ENCODE measurements around the gene INTU.

Gene INTU

DNA sequence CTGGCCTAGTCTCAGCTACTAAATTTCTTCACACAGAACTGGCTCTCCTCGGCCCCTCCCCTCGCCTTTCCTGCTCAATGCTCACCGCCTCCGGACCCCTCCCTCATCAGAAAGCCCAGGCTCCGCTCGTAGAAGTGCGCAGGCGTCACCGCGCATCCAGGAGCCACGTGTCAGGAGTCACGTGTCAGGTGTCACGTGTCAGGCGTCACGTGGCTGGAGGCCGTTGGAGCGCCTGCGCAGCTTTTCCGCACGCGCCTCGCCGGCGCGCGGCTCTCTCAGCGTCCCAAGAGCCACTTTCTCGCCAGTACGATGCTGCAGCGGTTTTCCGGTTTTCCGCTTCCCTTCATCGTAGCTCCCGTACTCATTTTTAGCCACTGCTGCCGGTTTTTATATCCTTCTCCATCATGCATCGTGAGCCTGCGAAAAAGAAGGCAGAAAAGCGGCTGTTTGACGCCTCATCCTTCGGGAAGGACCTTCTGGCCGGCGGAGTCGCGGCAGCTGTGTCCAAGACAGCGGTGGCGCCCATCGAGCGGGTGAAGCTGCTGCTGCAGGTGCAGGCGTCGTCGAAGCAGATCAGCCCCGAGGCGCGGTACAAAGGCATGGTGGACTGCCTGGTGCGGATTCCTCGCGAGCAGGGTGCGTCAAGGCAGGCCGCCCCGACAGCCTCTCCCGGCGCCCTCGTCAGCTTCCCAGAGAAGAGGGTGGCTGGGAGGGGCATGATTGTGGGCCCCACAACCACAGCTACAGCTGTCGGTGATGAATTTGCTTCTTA is 97.6 kb downstream of the INTU start, which contains the start of gene SLC25A31:
SLC25A31 (plus strand) TSS at position 259 of the 772 bp plus-strand sequence; CDS start at position 405, 146 bp downstream.
- Histone ChIP-seq H3K4me2 (no peak within 1 kb of the TSS), H3K27me3 (no peaks in the 10 kb centered on the region), H3K36me3 (no peaks in the 10 kb centered on the region), H3K27ac (no peak within 1 kb of the TSS), H3K9ac (no peak within 1 kb of the TSS), H3K9me3 (replicated peaks in 1 of 11) (peaks cover 0 to 10% (median 5%) of the 10 kb centered on the region in 11 experiments; a peak in 8 of 22 replicates), H3K4me3 (no peak within 1 kb of the TSS), H4K20me1 (no peaks in the 10 kb centered on the region), H3K4me1 (no peaks in the 10 kb centered on the region)
- TF ChIP-seq Cebpa-rat (IDR thresholded peaks at IDR 0.05) = no peak

DNA sequence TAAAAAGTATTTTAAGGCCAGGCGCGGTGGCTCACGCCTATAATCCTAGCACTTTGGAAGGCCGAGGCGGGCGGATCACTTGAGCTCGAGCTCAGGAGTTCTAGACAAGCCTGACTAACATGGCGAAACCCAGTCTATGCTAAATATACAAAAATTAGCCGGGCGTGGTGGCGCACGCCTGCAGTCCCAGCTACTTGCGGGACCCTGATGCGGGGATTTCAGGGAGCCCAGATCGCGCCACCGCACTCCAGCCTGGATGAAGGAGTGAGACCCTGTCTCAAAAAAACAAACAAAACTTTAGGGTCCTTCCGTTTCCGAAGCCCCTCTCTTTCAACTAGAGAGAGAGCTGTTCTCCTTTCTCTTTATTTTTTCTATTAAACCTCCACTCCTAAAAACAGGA is 98.6 kb downstream of the INTU start:
- TF ChIP-seq Cebpa-rat (IDR thresholded peaks at IDR 0.05) = no peak
- no peak overlapping the region for H3K4me3 ChIP-seq
- H3K4me1 ChIP-seq = no peaks in the 10 kb centered on the region
- peaks cover 0 to 10% (median 5%) of the 10 kb centered on the region in 11 experiments; a peak in 8 of 22 replicates for H3K9me3 ChIP-seq (replicated peaks in 1 of 11)
- H4K20me1 ChIP-seq = no peaks in the 10 kb centered on the region
- no peak overlapping the region for H3K4me2 ChIP-seq
- no peak overlapping the region for H3K9ac ChIP-seq
- no peaks in the 10 kb centered on the region for H3K27me3 ChIP-seq
- no peaks in the 10 kb centered on the region for H3K36me3 ChIP-seq
- no peak overlapping the region for H3K27ac ChIP-seq

DNA sequence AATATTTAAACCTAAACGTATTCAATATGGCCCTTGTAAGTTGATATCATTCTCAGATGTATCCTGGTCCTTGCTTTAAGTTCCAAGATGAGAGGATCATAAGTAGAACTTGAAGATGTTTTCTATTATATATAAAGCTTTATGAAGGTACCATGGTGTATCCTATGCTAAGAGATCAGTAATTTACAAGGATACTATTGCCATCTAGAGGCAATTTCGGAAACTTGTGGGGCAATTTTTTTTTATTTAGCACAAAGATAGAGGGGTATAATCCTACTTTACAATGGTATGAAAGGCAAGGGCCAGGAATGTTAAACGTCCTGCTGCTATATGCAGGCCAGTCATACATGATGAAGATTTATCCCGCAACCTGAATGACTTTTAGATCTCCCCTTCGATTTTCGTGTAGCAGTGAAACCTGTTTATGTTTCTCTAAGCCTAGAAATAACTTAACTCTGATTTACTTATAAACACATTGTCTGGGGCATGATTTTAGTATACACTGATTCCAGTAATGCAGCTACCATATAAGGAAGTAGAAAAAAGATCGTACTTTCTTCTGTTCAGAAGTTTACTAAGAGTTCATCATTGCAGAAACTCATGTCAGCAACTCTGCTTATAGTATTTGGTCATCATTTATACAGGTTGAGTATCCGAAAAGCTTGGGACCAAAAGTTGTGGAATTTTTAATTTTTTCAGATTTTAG is 100.0 kb downstream of the INTU start:
- TF ChIP-seq Cebpa-rat (IDR thresholded peaks at IDR 0.05) = no peak
- no peak overlapping the region for H3K4me3 ChIP-seq
- H3K9me3 ChIP-seq (replicated peaks in 1 of 11) = peaks cover 0 to 10% (median 5%) of the 10 kb centered on the region in 11 experiments; a peak in 8 of 22 replicates
- no peaks in the 10 kb centered on the region for H3K27me3 ChIP-seq
- no peaks in the 10 kb centered on the region for H4K20me1 ChIP-seq
- no peak overlapping the region for H3K4me2 ChIP-seq
- H3K4me1 ChIP-seq = no peaks in the 10 kb centered on the region
- no peak overlapping the region for H3K9ac ChIP-seq
- H3K27ac ChIP-seq = no peak overlapping the region
- no peaks in the 10 kb centered on the region for H3K36me3 ChIP-seq

DNA sequence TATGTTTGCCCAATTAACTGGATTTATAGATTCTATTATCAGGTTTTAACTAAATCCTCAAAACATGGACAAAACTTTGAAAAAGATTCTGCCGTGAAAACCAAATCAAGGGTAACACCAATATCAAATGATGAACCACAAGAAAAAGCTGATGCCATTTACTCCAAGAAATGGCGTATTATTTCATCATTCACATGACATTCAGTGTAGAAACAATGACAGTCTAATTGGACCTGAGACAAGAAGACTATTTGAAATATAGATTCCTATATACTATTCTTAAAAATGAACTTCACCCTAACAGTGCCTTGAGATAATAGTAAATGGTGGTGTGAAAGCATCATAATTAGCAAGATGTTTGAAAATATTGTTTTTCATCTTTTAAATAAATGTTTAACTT is 102.2 kb downstream of the INTU start:
- Histone ChIP-seq H3K27me3 (no peaks in the 10 kb centered on the region), H3K9me3 (replicated peaks in 1 of 11) (peaks cover 0 to 8% (median 5%) of the 10 kb centered on the region in 11 experiments; a peak in 8 of 22 replicates), H3K9ac (no peak overlapping the region), H4K20me1 (no peaks in the 10 kb centered on the region), H3K27ac (no peak overlapping the region), H3K4me1 (no peaks in the 10 kb centered on the region), H3K36me3 (no peaks in the 10 kb centered on the region), H3K4me3 (no peak overlapping the region), H3K4me2 (no peak overlapping the region)
- TF ChIP-seq Cebpa-rat (IDR thresholded peaks at IDR 0.05) = no peak

DNA sequence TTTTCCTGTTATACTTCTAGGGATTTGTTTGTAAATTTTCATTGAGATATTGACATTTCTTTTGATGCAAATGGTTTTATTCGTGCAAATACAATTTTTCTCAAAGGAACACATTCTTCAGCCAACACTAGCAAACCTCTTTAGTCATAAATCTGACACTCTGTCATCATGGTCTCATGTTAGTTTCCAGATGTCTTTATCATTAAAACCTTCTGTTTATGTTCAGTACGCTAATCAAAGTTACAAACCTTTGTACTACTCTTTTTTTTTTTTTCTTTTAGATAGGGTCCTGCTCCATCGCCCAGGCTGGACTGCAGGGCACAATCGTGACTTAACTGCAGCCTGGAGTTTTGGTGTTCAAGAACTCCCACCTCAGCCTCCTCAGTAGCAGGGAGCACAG is 104.5 kb downstream of the INTU start:
- Histone ChIP-seq H3K27ac (no peak overlapping the region), H4K20me1 (no peaks in the 10 kb centered on the region), H3K4me2 (no peak overlapping the region), H3K4me1 (no peaks in the 10 kb centered on the region), H3K9ac (no peak overlapping the region), H3K9me3 (replicated peaks in 1 of 11) (peaks cover 0 to 20% (median 8%) of the 10 kb centered on the region in 11 experiments; a peak in 15 of 22 replicates), H3K27me3 (no peaks in the 10 kb centered on the region), H3K36me3 (no peaks in the 10 kb centered on the region), H3K4me3 (no peak overlapping the region)
- no peak for TF ChIP-seq Cebpa-rat (IDR thresholded peaks at IDR 0.05)

DNA sequence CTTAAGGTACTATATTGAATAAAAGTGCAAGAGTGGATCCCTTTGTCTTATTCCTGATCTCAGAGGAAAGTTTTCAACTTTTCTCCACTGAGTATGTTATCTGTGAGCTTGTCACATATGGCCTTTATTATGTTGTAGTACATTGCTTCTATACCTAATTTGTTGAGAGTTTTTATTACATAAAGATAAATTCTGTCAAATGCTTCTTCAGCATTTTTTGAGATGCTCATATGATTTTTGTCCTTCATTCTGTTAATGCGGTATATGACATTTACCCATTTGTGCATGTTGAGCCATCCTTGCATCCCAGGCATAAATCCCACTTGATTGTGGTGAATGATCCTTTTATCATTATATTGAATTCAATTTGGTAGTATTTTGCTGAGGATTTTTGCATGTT is 108.5 kb downstream of the INTU start:
- Histone ChIP-seq H3K9ac (no peak overlapping the region), H3K4me1 (no peaks in the 10 kb centered on the region), H4K20me1 (no peaks in the 10 kb centered on the region)

DNA sequence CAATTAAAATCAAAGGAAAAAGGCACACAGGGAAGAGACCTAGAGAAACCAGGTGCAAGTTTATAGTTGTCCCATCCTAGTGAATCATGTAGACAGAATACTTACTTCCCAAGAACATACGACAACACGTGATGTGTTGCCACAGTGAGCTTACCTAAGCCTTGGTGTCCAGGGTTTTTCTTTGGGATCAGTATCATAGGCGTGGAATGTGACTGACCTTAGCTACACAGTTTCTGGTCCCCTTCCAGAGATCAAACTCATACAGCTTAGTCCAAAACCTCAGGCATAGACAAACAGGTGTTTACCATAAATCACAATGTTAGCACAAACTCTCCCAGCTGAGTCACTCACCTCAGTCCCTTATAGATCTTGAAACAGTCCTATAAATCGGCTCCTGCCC is 115.1 kb downstream of the INTU start:
- Histone ChIP-seq H3K4me3 (no peak overlapping the region), H3K36me3 (no peaks in the 10 kb centered on the region), H3K9me3 (replicated peaks in 1 of 11) (peaks cover 25 to 38% (median 31%) of the 10 kb centered on the region in 11 experiments), H4K20me1 (no peaks in the 10 kb centered on the region), H3K9ac (no peak overlapping the region), H3K27ac (no peak overlapping the region), H3K27me3 (no peaks in the 10 kb centered on the region), H3K4me2 (no peak overlapping the region), H3K4me1 (no peaks in the 10 kb centered on the region)
- TF ChIP-seq Cebpa-rat (IDR thresholded peaks at IDR 0.05) = no peak

More for the DNA sequence above, 108.5 kb downstream of the INTU start:
- Histone ChIP-seq H3K4me2 (no peak overlapping the region), H3K9me3 (replicated peaks in 1 of 11) (peaks cover 0 to 29% (median 10%) of the 10 kb centered on the region in 11 experiments; a peak in 15 of 22 replicates), H3K27ac (no peak overlapping the region), H3K4me3 (no peak overlapping the region), H3K36me3 (no peaks in the 10 kb centered on the region), H3K27me3 (no peaks in the 10 kb centered on the region)
- TF ChIP-seq Cebpa-rat (IDR thresholded peaks at IDR 0.05) = no peak

DNA sequence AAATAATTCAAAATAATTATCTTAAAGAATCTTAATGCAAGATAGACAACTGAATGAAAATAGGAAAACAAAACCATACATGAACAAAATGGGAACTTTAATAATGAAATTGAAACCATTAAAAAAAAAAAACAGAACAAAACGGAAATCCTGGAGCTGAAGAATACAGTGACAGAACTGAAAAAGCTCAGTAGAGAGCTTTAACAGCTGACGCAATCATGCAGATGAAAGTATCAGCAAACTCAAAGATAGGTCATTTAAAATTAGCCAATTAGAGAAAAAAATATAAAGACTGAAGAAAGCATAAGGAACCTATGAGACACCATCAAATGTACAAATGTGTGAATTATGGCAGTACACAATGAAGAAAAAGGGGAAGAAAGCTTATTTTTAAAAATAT is 116.2 kb downstream of the INTU start:
- no peaks in the 10 kb centered on the region for H3K36me3 ChIP-seq
- no peaks in the 10 kb centered on the region for H3K4me1 ChIP-seq
- peaks cover 25 to 34% (median 31%) of the 10 kb centered on the region in 11 experiments for H3K9me3 ChIP-seq (replicated peaks in 1 of 11)
- H4K20me1 ChIP-seq = no peaks in the 10 kb centered on the region
- no peak overlapping the region for H3K4me2 ChIP-seq
- no peak overlapping the region for H3K27ac ChIP-seq
- TF ChIP-seq Cebpa-rat (IDR thresholded peaks at IDR 0.05) = no peak
- no peaks in the 10 kb centered on the region for H3K27me3 ChIP-seq
- no peak overlapping the region for H3K9ac ChIP-seq
- no peak overlapping the region for H3K4me3 ChIP-seq

DNA sequence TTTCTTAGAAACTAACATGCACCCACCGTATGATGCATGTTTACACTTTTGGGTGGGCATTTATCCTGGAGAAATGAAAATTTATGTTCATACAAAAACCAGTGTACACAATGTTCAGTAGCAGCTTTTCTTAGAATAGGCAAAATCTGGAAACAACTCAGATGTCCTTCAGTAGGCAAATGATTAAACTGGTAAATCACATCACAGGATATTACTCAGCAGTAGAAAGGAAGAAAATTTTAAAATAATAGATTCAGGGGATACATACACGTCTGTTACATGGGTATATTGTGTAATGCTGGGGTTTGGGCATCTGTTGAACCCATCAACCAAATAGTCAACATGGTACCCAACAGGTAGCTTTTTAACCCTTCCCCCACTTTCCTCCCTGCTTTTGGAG is 124.1 kb downstream of the INTU start:
- no peaks in the 10 kb centered on the region for H3K27me3 ChIP-seq
- no peak overlapping the region for H3K9ac ChIP-seq
- no peaks in the 10 kb centered on the region; a peak in 1 of 22 replicates for H4K20me1 ChIP-seq
- H3K9me3 ChIP-seq (replicated peaks in 1 of 11) = peaks cover 0 to 11% (median 7%) of the 10 kb centered on the region in 11 experiments; a peak in 12 of 22 replicates
- H3K4me3 ChIP-seq = no peak overlapping the region
- H3K4me2 ChIP-seq = no peak overlapping the region
- no peaks in the 10 kb centered on the region for H3K4me1 ChIP-seq
- H3K27ac ChIP-seq = no peak overlapping the region
- no peak for TF ChIP-seq Cebpa-rat (IDR thresholded peaks at IDR 0.05)
- H3K36me3 ChIP-seq = no peaks in the 10 kb centered on the region

Measured in BLaER1 treated with 17β-estradiol and CSF1 and Interleukin-3, amounts not matched to agents 10 nM and 100 nM (cell line).